Measurements from ENCODE around the gene VPS45.

DNA sequence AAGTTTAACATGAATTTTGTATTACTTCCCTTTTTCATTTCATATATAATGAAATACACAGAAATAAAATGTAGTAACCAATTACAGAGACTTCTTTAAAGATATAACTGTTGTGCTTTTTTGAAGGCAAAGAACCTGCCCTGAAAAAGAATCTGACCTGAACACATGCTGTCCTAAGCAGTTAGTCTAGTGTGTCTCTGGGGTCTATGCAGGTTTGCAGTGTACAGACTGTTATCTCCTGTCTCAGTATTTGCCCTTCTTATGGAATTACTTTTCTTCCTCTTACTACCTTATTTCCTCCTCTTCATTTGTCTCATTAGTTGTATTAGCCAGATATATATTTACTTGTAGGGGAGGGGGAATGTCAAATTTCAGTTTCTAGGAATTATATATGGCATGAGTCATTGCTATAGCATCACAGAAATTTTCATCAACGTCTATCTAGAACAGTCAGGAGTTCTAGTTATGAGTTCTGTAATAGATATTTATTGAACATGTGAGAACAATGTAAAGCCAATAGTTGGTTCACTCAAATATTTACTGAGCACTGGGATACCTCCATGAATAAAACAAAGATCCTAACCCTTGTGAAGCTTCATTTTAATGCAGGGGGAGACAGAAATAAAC is 53.8 kb downstream of the VPS45 start:
- TF ChIP-seq, protein P1, sequence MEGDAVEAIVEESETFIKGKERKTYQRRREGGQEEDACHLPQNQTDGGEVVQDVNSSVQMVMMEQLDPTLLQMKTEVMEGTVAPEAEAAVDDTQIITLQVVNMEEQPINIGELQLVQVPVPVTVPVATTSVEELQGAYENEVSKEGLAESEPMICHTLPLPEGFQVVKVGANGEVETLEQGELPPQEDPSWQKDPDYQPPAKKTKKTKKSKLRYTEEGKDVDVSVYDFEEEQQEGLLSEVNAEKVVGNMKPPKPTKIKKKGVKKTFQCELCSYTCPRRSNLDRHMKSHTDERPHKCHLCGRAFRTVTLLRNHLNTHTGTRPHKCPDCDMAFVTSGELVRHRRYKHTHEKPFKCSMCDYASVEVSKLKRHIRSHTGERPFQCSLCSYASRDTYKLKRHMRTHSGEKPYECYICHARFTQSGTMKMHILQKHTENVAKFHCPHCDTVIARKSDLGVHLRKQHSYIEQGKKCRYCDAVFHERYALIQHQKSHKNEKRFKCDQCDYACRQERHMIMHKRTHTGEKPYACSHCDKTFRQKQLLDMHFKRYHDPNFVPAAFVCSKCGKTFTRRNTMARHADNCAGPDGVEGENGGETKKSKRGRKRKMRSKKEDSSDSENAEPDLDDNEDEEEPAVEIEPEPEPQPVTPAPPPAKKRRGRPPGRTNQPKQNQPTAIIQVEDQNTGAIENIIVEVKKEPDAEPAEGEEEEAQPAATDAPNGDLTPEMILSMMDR (conservative IDR thresholded peaks at IDR 0.05) = no peak
- no peak for TF ChIP-seq EZH2 (IDR thresholded peaks at IDR 0.05; ENCODE audit: low read depth)

All from PC-9 (cell line).